PC-3 (cell line): ENCODE results near the gene CPO. TPM values are rescaled to one million over a fixed set of nuclear protein-coding genes. Genes with fewer than 3 reads are reported as not detected.

Experiments used
- ATAC-seq: fragments of 200-7000 bp; cut with Tn5 transposase; 2 replicates; pipeline ENCODE4 v1.9.1; 2020; ENCODE audit warnings: mild to moderate bottlenecking, moderate library complexity
- BruUV-seq: library from RNA; stranded (reverse); fragments of 400-500 nt; replicated peaks from 2 replicates; lab custom pipeline; 2021; lab: Mats Ljungman, UMichigan
- CTCF ChIA-PET: fragments of 300-600 bp; sonication (Branson Sonifier 250); formaldehyde crosslinking; loops from one replicate; lab custom pipeline; 2022; ENCODE audit warnings: antibody characterized with exemption; lab: Charles Lee
- POLR2A ChIA-PET: fragments of 300-600 bp; sonication (Branson Sonifier 250); formaldehyde crosslinking; loops from one replicate; lab custom pipeline; 2022; ENCODE audit warnings: antibody characterized with exemption; ENCODE audit not compliant: unreplicated experiment; lab: Charles Lee
- DNase-seq: peaks from one replicate; pipeline ENCODE4 v3.0.0-alpha.2; 2015
- H2AFZ ChIP-seq: fragments of 300-600 bp; sonication (generic); 2 replicates; pipeline ENCODE4 v1.6.0; 2016; ENCODE audit warnings: antibody characterized with exemption, low read length
- H3F3A ChIP-seq: fragments of 300-600 bp; sonication (generic); one replicate; pipeline ENCODE4 v1.6.0; 2017; ENCODE audit warnings: antibody characterized with exemption, low read length, control low read depth, mild to moderate bottlenecking; ENCODE audit not compliant: unreplicated experiment
- H3K27ac ChIP-seq: fragments of 300-600 bp; sonication (generic); 2 replicates; pipeline ENCODE4 v1.5.1; 2016; ENCODE audit warnings: mild to moderate bottlenecking, low read length
- H3K27me3 ChIP-seq: fragments of 300-600 bp; sonication (generic); 2 replicates; pipeline ENCODE4 v1.6.1; 2016; ENCODE audit warnings: low read length, mixed read lengths
- H3K36me3 ChIP-seq: fragments of 300-600 bp; sonication (generic); 2 replicates; pipeline ENCODE4 v1.6.1; 2016; ENCODE audit warnings: low read depth, mixed run types, low read length, mixed read lengths
- H3K4me1 ChIP-seq: fragments of 300-600 bp; sonication (generic); 2 replicates; pipeline ENCODE4 v1.5.1; 2016; ENCODE audit warnings: low read length; ENCODE audit not compliant: insufficient read depth
- H3K4me2 ChIP-seq: fragments of 300-600 bp; sonication (generic); 2 replicates; pipeline ENCODE4 v1.6.0; 2016; ENCODE audit warnings: low read length
- H3K4me3 ChIP-seq: fragments of 300-600 bp; sonication (generic); 2 replicates; pipeline ENCODE4 v1.5.1; 2016; ENCODE audit warnings: mild to moderate bottlenecking, low read length, mixed read lengths
- H3K79me2 ChIP-seq: fragments of 300-600 bp; sonication (generic); 2 replicates; pipeline ENCODE4 v1.6.1; 2017; ENCODE audit warnings: low read length, mixed read lengths
- H3K9ac ChIP-seq: fragments of 300-600 bp; sonication (generic); 2 replicates; pipeline ENCODE4 v1.6.0; 2016; ENCODE audit warnings: mild to moderate bottlenecking, low read length
- H3K9me2 ChIP-seq: fragments of 300-600 bp; sonication (generic); replicated peaks from 2 replicates; pipeline ENCODE4 v1.6.1; 2016; ENCODE audit warnings: mixed run types, low read length, mixed read lengths
- H3K9me3 ChIP-seq: fragments of 300-600 bp; sonication (generic); 2 replicates; pipeline ENCODE4 v1.6.1; 2016; ENCODE audit warnings: low read length, mixed read lengths
- H4K20me1 ChIP-seq: fragments of 300-600 bp; sonication (generic); 2 replicates; pipeline ENCODE4 v1.6.1; 2016; ENCODE audit warnings: low read length, mixed read lengths
- CTCF ChIP-seq: fragments of 300-600 bp; sonication (generic); conservative IDR thresholded peaks from 2 replicates; pipeline ENCODE4 v1.5.1; 2017; ENCODE audit warnings: antibody characterized with exemption, low read depth, mild to moderate bottlenecking, low read length
- EZH2 ChIP-seq: fragments of 300-600 bp; sonication (generic); IDR thresholded peaks from one replicate; pipeline ENCODE4 v1.6.1; 2017; ENCODE audit warnings: antibody characterized with exemption, mild to moderate bottlenecking, low read length; ENCODE audit not compliant: unreplicated experiment
- EZH2phosphoT487 ChIP-seq: fragments of 300-600 bp; sonication (generic); IDR thresholded peaks from 2 replicates; pipeline ENCODE4 v1.6.1; 2018; ENCODE audit warnings: mild to moderate bottlenecking, antibody characterized with exemption, low read length, borderline replicate concordance
- intact Hi-C: fragments of 100-400 bp; cut with micrococcal nuclease; formaldehyde crosslinking; loops from 2 replicates; pipeline ENCODE4 v1.9.0; 2023
- total RNA-seq: library from RNA; depleted of rRNA; stranded (reverse); fragments of >200 nt; gene quantifications from 2 replicates; pipeline ENCODE4 v1.2.3, GENCODE V29; 2014

Gene CPO
- total RNA-seq, 1 experiment from 2014 or later: not detected

GRCh38 chr2:206989311-206989710 lies 50.0 kb downstream of the CPO start:
- no peaks in the 10 kb centered on the region for H3K79me2 ChIP-seq
- intact Hi-C loops: loop anchor here (10.0 kb wide), 2 partner anchors 295 to 635 kb away; partner anchors contain the start of gene METTL21A
- peak overlapping the region; percentile 48 for H3K4me2 ChIP-seq
- no TSS peak for BruUV-seq
- peak overlapping the region; percentile 86 for H2AFZ ChIP-seq
- H3K9me3 ChIP-seq: no peaks in the 10 kb centered on the region
- no peaks in the 10 kb centered on the region for H3K36me3 ChIP-seq
- no peak overlapping the region for H3K4me3 ChIP-seq
- no peak overlapping the region for H3K9ac ChIP-seq
- DNase-seq (peak; percentile 71), ATAC-seq (peak; percentile 85)
- TF ChIP-seq EZH2: no peak
- TF ChIP-seq EZH2phosphoT487: no peak
- peak; percentile 84 for TF ChIP-seq CTCF
- POLR2A ChIA-PET: no interaction called here
- no peaks in the 10 kb centered on the region for H4K20me1 ChIP-seq
- no peaks in the 10 kb centered on the region for H3F3A ChIP-seq
- no peaks in the 10 kb centered on the region for H3K27me3 ChIP-seq
- CTCF ChIA-PET: no interaction called here
- peaks cover 11% of the 10 kb centered on the region; the same call in 1 of the 2 replicates for H3K4me1 ChIP-seq
- H3K9me2 ChIP-seq: no peaks in the 10 kb centered on the region
- H3K27ac ChIP-seq: no peak overlapping the region

GRCh38 chr2:206990360-206990759 lies 51.0 kb downstream of the CPO start:
- Histone ChIP-seq H2AFZ (no peak overlapping the region), H3K4me2 (no peak overlapping the region), H4K20me1 (no peaks in the 10 kb centered on the region), H3K9me2 (no peaks in the 10 kb centered on the region), H3F3A (no peaks in the 10 kb centered on the region), H3K79me2 (no peaks in the 10 kb centered on the region), H3K27ac (no peak overlapping the region), H3K27me3 (no peaks in the 10 kb centered on the region), H3K36me3 (no peaks in the 10 kb centered on the region), H3K4me1 (peaks cover 5% of the 10 kb centered on the region; the same call in 1 of the 2 replicates), H3K9ac (no peak overlapping the region), H3K9me3 (no peaks in the 10 kb centered on the region), H3K4me3 (no peak overlapping the region)
- POLR2A ChIA-PET: no interaction called here
- TF ChIP-seq CTCF (no peak), EZH2 (no peak), EZH2phosphoT487 (no peak)
- DNase-seq (no peak), ATAC-seq (no peak)
- intact Hi-C loops: no loop called here
- BruUV-seq: no TSS peak
- CTCF ChIA-PET: no interaction called here

- POLR2A ChIA-PET: no interaction called here
- ATAC-seq (no peak), DNase-seq (no peak)
- Histone ChIP-seq H2AFZ (no peak overlapping the region), H3K79me2 (no peaks in the 10 kb centered on the region), H3K36me3 (no peaks in the 10 kb centered on the region), H3K9me3 (no peaks in the 10 kb centered on the region), H3F3A (no peaks in the 10 kb centered on the region), H3K27ac (no peak overlapping the region), H4K20me1 (no peaks in the 10 kb centered on the region), H3K27me3 (no peaks in the 10 kb centered on the region), H3K9ac (no peak overlapping the region), H3K4me1 (peaks cover 5% of the 10 kb centered on the region; the same call in 1 of the 2 replicates), H3K9me2 (no peaks in the 10 kb centered on the region), H3K4me3 (no peak overlapping the region), H3K4me2 (no peak overlapping the region)
- intact Hi-C loops: no loop called here
- CTCF ChIA-PET: no interaction called here
- TF ChIP-seq EZH2 (no peak), CTCF (no peak), EZH2phosphoT487 (no peak)
- BruUV-seq: no TSS peak
Observed at GRCh38 chr2:206991070-206991469, 51.8 kb downstream of the CPO start.
